ENCODE measurements around the gene RBM33.
A peak's percentile ranks its signal among the peaks of the same experiment; 100 is the strongest.

The RBM33 gene

GRCh38 chr7:155800741-155801267 is 156.3 kb downstream of the RBM33 start:
- no peak for DNase-seq

GRCh38 chr7:155802291-155802690 is 157.8 kb downstream of the RBM33 start:
- DNase-seq: no peak

DNA sequence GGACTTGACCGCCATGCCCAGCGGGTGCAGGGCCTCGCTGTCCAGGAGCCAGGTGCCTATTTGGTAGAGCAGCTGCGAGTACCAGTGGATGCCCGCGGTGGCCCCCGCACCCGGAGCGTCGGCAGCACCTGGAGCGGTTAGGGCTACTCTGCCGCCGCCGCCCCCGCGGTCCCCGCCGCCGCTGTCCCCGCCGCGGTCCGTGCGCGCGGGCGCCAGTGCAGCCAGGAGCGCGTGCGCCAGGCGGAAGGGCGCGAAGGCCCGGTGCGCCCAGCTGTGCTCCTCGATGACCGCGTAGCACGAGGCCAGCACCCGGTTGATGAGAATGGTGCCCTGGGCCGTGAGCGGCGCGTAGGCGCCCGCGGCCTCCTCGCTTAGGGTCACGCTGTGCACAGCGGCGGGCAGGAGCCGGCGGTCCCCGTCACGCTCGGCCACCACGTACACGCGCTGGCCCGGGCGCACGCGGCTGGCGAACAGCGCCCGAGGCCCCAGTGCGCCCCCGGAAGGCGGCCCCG is 158.5 kb downstream of the RBM33 start:
- DNase-seq: no peak

DNA sequence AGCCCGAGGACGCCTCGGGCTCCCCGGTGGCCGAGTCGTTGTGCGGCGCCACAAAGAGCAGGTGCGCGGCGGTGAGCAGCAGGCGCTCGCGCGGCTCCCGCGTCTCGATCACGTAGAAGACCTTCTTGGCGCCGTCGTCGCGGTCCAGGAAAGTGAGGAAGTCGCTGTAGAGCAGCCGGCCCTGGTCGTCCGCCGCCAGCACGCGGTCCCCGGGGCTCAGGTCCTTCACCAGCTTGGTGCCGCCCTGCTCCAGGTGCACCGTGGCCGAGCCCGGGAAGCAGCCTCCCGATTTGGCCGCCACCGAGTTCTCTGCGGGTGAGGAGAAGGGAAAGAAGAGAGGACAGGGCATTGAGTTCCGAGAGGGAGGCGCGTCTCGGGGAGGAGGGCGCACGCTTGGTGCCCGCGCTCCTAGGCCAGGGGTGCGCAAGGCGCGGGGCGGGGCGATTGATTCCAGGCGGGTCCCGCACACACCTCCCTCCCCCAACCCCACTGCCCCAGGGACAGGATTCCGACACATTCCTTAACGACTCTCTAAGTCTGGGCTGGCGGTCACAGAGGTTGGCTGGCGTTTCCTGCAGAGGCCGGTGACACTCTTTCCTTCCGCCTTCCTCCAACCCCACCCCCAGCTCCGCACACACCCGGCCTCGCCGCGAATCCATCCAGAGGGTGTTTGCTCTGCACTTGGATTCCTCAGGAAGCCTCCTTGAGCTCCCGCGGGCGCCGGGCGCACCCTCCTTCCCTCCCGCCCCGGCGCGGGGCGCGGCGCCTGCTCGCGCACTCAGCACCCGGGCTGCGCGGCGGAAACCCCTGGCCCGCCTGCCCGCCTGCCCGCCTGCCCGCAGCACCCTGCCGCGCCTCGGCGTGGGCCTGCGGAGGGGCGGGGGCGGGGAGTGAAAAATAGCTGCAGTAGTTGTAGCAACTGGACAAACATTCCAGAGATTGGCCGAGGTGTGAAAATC is 159.2 kb downstream of the RBM33 start:
- DNase-seq: no peak

DNA sequence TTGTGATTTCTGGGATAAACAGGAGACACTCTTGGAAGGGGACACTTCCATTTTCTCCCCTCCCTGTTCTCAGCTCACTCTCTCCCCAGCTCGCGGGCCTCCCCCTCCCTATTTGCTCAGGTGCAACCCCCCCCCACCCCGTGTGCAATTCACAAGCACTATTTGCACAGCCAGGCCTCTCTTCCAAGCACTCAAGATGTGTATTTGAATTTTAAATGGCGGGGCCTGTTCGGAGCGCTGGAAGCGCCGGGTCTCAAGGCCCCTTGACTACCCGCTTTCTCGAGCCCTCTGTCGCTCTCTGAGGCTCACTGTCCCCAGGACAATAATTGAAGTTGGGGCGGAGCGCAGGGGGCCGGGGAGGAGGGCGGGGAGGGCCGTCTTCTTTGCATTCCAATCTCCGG is 160.0 kb downstream of the RBM33 start:
- no peak for DNase-seq

- DNase-seq: peak; percentile 12 to 26
These were observed 160.7 kb downstream of the RBM33 start for GRCh38 chr7:155804897-155805825.

DNA sequence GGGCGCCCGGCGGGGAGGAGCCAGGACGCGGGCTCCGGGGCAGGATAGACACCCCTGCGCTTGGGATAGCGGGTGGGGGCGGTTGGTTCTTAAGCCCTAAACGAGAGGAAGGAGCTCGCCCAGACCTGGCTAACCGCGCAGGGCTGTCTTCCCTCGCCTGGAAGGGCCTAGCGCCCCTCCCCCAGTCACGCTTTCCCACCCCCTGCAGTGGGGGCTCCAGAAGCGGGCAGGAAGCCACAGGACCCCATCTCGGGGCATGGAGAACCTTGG is 161.3 kb downstream of the RBM33 start:
- no peak for DNase-seq

DNA sequence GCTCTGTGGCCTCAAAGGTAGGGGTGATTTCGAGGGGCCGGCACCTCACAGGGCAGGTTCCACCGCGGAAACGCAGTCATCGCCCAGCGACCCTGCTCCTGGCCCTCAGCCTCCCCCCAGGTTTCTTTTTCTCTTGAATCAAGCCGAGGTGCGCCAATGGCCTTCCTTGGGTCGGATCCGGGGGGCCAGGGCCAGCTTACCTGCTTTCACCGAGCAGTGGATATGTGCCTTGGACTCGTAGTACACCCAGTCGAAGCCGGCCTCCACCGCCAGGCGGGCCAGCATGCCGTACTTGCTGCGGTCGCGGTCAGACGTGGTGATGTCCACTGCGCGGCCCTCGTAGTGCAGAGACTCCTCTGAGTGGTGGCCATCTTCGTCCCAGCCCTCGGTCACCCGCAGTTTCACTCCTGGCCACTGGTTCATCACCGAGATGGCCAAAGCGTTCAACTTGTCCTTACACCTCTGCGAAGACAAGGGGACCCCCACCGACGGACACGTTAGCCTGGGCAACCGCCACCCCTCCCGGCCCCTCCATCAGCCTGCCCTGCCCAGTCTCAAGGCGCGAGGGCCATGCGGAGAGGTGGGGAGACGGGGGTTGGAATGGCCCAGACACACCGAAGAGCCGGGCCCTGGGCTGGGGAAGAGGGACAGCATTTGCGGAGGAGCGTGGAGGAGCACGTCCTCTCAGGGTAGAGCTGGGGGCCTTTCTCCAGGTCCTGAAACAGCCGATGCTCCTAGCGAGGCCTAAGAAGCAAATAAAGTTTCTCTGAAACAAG is 161.8 kb downstream of the RBM33 start:
- no peak for DNase-seq

DNA sequence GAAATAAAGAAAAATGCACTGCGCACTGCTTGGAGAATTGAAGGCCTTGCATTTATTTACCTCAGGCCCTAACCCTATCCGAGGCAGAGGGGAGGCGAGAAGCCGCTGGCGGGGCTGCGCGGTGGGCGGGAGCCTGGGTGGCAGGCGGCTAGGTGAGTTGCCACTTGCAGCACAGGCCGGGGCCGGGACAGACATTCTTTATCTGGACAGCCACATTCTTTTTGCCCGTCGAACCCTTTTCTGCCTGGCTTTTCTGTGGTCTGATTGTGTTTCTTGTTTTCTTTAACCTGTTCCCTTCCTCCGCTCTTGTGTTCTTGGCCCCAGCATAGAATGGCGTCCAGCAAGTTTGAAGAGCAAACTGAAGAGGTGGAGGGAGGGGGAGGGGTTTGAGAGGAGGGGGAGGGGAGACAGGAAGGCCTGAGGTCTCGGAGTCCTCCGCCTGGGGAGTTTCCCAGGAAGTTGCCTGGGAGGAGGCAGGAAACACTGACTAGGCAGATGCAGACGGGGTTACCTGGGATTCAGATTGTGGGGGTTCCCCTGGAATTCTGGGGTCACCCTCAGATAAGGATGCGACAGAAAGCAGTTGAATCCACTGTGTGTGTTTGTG is 162.7 kb downstream of the RBM33 start:
- DNase-seq: no peak

DNA sequence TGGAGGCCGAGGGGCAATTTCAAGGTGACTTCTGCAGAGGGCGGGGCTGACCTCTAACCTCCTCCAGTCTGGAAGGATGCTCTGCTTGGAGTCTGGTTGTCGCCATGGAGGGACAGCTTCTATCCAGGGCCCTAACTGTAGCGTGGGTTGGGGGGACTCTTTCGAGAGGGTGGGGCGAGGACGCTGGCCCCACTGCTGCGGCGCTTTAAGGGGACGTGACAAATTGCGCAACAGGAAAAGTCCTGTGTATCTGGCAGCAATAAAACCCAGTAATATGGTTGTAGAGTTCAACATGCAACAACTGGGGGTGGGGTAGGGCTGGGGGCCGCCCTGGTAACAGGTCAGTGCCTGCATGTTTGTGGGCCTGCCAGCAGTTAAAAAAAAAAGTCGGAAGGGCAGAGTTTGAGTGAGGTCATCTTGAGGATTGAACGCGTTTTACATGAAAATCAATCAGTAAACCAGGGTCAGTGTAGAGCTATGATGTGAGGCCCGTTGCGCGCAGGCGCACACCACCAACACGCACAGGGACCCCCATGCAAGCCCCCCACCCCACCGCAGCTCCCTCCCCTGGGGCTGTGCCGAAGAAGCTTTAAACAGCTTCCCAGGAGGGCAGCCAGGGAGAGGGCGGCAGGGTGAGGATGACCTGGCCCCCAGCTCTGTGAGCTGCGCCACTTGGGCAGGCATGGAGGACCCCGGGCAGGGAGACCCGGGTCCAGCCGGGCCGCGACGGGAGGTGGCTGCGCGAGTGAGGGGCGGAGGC is 163.5 kb downstream of the RBM33 start:
- no peak for DNase-seq

DNA sequence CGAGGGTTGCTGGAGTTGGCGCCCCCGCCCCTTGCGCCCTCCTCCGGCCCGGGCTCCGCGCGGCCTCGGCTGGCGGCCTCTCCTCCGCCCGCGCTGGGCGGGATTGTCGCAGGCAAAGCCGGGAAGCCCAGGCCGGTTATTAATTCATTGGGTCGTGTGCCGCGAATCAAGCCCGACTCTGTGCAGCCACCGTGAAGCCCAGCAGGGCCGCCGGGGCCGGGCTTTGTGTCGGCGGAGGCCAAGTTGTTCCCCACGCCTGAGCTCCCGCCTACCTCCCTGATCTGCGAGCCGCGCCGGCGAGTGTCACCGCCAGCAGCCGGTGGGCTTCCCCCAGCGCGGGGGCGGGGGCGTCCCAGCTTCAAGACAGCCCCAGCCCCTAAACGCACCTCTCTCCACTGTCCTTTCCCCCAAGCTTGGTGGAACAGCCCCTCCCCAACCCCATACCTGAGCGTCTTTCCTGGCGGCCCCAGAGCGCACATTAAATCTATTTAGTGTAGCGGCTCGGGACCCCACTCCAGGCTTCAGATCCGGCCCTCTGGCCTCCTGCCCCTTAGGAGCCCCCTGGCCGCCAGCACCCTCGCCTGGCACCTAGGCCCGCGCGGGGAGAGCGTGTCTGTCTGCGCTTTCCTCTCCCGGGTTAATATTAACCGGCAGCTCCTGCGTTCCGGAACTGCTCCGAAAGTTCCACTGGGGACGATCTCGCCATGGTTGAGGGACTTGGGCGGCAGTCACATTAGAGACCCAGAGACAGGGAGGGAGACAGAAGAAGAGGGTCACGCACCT is 164.3 kb downstream of the RBM33 start:
- no peak for DNase-seq

DNA sequence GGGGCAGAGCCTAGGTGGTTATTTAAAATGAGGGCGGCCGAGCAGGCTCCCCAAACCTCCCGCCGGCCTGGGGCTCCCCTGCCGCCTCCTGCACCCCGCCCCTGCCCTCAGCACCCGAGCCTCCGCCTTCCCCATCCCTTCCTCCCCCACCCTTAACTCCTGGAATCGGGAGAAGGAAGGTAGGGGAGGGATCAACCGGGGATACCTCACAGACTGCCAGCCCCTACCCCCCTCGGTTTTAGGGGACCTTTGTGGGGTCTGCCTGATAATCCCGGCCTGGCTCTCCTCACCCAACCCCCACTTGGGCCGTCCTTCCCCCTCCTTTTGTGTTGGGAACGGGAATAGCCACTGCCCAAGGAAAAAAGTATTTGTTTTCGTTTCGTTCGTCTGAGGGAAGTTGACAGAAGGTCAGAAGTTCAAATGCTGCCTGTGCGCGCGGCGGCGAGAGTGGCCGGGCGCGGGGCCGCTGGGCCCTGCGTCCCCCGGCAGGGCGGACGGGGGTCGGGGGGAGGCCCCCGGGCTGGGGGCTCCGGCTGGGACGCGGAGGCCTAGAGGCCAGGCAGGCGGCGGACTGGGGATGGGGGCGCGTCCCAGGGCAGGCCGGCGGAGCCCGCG is 165.0 kb downstream of the RBM33 start:
- no peak for DNase-seq

DNA sequence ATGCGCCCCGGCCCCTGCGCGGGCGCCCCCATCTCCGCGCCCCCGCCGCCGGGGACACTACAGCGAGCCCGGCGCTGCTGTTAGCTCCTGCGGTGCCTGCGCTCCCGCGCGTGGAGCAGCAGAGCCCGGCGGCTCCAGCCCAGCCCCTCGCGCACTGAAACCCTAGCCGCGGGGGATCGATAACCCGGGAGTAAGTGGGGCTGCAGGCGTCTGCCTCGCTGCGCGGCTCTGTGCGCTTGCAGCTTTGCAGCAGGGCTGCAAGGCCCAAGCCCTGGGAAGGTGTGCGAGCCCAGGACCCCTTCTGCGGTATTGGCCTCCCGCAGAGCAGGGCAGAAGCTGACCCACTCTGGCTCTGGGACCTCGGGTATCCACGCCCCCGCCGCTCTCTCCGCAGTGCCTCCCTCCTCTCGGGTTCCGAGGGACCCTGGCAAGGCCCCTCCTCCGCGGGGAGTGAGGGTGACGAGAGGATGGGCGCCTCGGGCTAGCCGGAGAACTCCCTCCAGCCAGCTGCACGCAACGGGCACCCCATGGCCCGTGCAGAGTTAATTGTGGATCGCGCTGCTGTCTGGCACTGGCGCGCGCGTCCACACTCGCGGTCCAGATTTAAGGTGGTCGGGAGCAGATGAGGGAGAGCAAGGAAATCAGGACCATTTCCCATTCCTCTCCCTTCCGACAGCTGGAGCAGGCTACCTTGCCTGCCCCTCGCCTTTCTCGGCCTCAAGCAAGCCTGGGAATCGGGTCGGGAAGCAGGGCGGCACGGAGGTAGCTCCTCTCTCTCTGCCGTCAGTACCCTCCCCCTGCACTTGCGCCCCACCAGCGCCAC is 165.7 kb downstream of the RBM33 start:
- no peak for DNase-seq

DNA sequence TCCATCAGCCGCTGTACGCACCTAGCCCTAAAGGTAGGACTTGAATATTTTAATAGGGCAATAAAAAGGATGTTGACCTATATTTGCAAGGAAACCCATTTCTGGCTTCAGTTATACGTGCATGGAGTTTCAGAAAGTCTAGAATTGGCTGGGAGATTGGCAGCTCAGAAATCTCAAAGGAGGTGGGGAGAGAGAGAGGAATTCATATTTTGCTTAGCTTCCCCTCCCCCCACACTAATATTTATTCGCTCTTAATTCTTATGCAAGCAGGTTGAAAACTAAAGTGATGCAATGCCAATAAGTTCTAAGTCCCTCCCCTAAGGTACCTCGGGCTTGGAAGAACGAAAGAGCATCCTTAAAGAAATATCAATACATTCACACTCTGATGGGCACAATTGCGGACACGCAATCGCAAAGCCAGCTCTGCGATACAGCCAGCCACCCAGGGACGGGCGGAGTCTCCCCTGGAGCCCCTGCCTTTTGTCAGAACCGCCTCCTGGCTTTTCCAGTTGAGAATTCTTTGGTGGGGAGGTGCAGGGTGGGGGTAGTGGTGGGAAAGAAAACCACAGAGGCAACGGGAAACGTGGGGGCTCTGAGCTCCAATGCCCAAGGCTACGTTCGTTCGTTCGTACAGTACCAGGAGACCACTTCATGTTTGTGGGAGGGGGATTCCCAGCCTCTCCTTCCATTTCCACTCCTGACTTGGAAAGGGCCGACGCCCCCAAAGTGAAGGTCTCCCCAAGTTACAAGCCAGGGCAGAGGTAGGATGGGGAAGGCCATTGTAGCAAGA is 166.5 kb downstream of the RBM33 start:
- DNase-seq: no peak

DNA sequence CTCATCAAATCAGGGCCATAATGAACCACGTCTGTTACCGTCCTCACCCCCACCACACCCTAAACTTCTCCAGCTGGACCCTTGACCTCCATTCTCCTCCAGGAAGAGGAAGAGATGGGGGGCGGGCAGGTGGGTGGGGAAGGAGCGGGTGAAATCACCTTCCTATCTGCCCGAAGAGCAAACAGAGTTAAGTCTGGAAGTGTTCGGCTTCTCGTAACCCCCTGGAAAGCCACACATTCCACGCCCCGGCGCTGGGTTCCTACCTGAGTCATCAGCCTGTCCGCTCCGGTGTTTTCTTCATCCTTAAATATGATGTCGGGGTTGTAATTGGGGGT is 167.1 kb downstream of the RBM33 start:
- no peak for DNase-seq

GRCh38 chr7:155811895-155812761 is 167.7 kb downstream of the RBM33 start, which contains the start of gene SHH:
TSS of gene SHH (minus strand) at chr7:155812463. CDS start at chr7:155812122, 341 bp downstream.
- DNase-seq: no peak

- DNase-seq: no peak
These were observed 168.7 kb downstream of the RBM33 start for GRCh38 chr7:155813125-155813524.

All from activated CD4-positive, alpha-beta T cell treated with anti-CD3 and anti-CD28 coated beads, Interleukin-2, amount 50 U/mL, for 4 hours (primary cell).